ENCODE measurements around the gene TSPAN15. TPM values are rescaled to one million over a fixed set of nuclear protein-coding genes. Genes with fewer than 3 reads are reported as not detected.

Gene TSPAN15
- total and polyA plus RNA-seq, 2 experiments from 2014 or later: 6.6 to 10.1 TPM

- H3F3A ChIP-seq (replicated peaks; ENCODE audit: low read depth): no peaks in the 10 kb centered on the region
- H3K27me3 ChIP-seq (ENCODE audit: insufficient read depth): no peaks in the 10 kb centered on the region
- no peak overlapping the region for H2AFZ ChIP-seq
- Mint-ChIP-seq H3K27me3 (ENCODE audit: insufficient read depth, low read depth, poor library complexity) (peaks cover 10% of the 10 kb centered on the region), H3K4me1 (peaks cover 17% of the 10 kb centered on the region), H3K27ac (no peak overlapping the region), H3K36me3 (ENCODE audit: low read depth) (no peaks in the 10 kb centered on the region; the same call in 2 of the 3 replicates), H3K9me3 (no peaks in the 10 kb centered on the region), H3K4me3 (no peak overlapping the region)
- no peaks in the 10 kb centered on the region for H3K9me2 ChIP-seq (ENCODE audit: insufficient read depth)
- H4K20me1 ChIP-seq (replicated peaks; ENCODE audit: insufficient read depth): no peaks in the 10 kb centered on the region
- H3K27ac ChIP-seq (ENCODE audit: low read depth): no peak overlapping the region
- H3K36me3 ChIP-seq (ENCODE audit: insufficient read depth): no peaks in the 10 kb centered on the region
- no peaks in the 10 kb centered on the region for H3K79me2 ChIP-seq (replicated peaks; ENCODE audit: insufficient read depth)
- H3K4me2 ChIP-seq: no peak overlapping the region
- no peak overlapping the region for H3K4me3 ChIP-seq
- ATAC-seq: no peak
- TF ChIP-seq JUNB (IDR thresholded peaks at IDR 0.05; ENCODE audit: unreplicated experiment) (no peak), ZNF114 (CRISPR knock-in tag; IDR thresholded peaks at IDR 0.05) (no peak), REST (IDR thresholded peaks at IDR 0.05; ENCODE audit: unreplicated experiment) (no peak), STAT1 (IDR thresholded peaks at IDR 0.05; ENCODE audit: unreplicated experiment) (no peak), ETS1 (IDR thresholded peaks at IDR 0.05) (no peak), NANOG (IDR thresholded peaks at IDR 0.05; ENCODE audit: borderline replicate concordance) (no peak), ZNF331 (CRISPR knock-in tag; IDR thresholded peaks at IDR 0.05; ENCODE audit: low read depth) (no peak), POLR2AphosphoS5 (IDR thresholded peaks at IDR 0.05; ENCODE audit: low read depth) (no peak), ZNF462 (CRISPR knock-in tag; IDR thresholded peaks at IDR 0.05) (no peak)
- DNase-seq (ENCODE audit: low spot score): no peak
- peaks cover 13% of the 10 kb centered on the region for H3K4me1 ChIP-seq (ENCODE audit: insufficient read depth)
Measured at GRCh38 chr10:69465457-69466157, 14.3 kb downstream of the TSPAN15 start.

All from GM23338 (cell line).